ENCODE measurements around the gene SNX9.

Gene SNX9

DNA sequence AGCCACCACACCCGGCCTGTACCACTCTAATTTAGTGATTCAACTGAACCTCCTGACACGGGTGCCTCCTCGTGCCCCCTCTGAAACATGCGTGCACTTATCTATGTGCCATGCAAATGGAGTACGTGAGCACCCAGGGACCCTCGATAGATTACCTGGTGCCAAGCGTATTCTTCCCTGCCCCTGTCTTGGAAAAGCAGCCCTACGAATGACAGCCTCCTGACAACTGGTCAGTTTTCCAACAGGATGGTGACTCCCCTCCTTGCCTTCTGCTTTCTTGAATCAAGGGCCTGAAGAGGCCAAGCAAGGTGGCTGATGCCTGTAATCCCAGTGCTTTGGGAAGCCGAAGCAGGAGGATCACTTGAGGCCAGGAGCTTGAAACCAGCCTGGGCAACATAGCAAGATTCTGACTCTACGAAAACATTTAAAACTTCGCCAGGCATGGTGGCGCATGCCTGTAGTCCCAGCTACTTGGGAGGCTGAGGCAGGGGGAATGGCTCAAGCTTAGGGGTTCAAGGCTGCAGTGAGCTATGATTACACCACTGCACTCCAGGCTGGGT lies 133.2 kb downstream of the SNX9 start:
- no peaks in the 10 kb centered on the region for H3K79me2 ChIP-seq
- H2AFZ ChIP-seq = no peak overlapping the region
- no peaks in the 10 kb centered on the region for H3K27me3 ChIP-seq (ENCODE audit: control insufficient read depth, insufficient read depth, low read length)
- no peak overlapping the region for H3K4me3 ChIP-seq (ENCODE audit: low read depth, low read length)
- H3K27ac ChIP-seq = no peak overlapping the region
- H3K9me3 ChIP-seq (ENCODE audit: control insufficient read depth, low read length) = no peaks in the 10 kb centered on the region
- no peaks in the 10 kb centered on the region for H3K4me1 ChIP-seq
- TF ChIP-seq, protein P1, sequence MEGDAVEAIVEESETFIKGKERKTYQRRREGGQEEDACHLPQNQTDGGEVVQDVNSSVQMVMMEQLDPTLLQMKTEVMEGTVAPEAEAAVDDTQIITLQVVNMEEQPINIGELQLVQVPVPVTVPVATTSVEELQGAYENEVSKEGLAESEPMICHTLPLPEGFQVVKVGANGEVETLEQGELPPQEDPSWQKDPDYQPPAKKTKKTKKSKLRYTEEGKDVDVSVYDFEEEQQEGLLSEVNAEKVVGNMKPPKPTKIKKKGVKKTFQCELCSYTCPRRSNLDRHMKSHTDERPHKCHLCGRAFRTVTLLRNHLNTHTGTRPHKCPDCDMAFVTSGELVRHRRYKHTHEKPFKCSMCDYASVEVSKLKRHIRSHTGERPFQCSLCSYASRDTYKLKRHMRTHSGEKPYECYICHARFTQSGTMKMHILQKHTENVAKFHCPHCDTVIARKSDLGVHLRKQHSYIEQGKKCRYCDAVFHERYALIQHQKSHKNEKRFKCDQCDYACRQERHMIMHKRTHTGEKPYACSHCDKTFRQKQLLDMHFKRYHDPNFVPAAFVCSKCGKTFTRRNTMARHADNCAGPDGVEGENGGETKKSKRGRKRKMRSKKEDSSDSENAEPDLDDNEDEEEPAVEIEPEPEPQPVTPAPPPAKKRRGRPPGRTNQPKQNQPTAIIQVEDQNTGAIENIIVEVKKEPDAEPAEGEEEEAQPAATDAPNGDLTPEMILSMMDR (IDR thresholded peaks at IDR 0.05) = no peak
- no peaks in the 10 kb centered on the region for H3K36me3 ChIP-seq (ENCODE audit: control insufficient read depth, insufficient read depth, low read length)
- H3K9ac ChIP-seq = no peak overlapping the region
- H3K4me2 ChIP-seq (ENCODE audit: low read length) = no peak overlapping the region

DNA sequence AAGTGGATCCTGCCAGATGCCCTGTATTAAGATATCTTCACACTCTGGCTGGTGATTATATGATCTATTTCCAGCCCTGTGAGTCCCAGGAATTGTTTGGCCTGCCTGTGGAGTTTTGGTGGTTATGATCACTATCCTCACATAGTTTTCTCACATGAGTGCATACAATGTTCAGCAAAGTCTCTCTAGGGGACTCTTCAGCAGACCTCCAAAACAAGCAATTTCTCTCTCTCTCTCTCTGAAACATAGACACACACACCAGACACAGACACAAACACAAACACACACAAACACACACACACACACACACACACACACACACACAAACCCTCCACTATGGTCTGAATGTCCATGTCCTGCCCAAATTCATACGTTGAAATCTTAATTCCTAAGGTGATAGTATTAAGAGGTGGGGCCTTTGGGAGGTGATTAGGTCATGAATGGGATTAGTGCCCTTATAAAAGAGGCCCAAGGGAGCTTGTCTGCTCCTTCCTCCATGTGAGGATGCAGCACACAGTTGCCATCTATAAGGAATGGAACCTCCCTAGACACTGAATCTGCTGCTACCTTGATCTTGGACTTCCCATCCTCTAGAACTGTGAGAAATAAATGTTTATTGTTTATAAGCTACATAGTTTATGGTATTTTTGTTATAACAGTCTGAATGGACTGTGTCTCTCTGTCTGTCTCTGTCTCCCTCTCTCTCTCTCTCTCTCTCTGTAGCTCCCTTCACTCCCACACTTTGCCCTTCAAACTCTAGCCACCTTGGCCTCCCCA lies 136.6 kb downstream of the SNX9 start:
- Histone ChIP-seq H3K4me3 (ENCODE audit: low read depth, low read length) (no peak overlapping the region), H3K79me2 (no peaks in the 10 kb centered on the region), H3K27me3 (ENCODE audit: control insufficient read depth, insufficient read depth, low read length) (no peaks in the 10 kb centered on the region), H3K9me3 (ENCODE audit: control insufficient read depth, low read length) (no peaks in the 10 kb centered on the region), H2AFZ (no peak overlapping the region), H3K9ac (no peak overlapping the region), H3K4me2 (ENCODE audit: low read length) (no peak overlapping the region), H3K27ac (no peak overlapping the region), H3K36me3 (ENCODE audit: control insufficient read depth, insufficient read depth, low read length) (no peaks in the 10 kb centered on the region), H3K4me1 (no peaks in the 10 kb centered on the region)
- TF ChIP-seq, protein P1 (IDR thresholded peaks at IDR 0.05) = no peak

DNA sequence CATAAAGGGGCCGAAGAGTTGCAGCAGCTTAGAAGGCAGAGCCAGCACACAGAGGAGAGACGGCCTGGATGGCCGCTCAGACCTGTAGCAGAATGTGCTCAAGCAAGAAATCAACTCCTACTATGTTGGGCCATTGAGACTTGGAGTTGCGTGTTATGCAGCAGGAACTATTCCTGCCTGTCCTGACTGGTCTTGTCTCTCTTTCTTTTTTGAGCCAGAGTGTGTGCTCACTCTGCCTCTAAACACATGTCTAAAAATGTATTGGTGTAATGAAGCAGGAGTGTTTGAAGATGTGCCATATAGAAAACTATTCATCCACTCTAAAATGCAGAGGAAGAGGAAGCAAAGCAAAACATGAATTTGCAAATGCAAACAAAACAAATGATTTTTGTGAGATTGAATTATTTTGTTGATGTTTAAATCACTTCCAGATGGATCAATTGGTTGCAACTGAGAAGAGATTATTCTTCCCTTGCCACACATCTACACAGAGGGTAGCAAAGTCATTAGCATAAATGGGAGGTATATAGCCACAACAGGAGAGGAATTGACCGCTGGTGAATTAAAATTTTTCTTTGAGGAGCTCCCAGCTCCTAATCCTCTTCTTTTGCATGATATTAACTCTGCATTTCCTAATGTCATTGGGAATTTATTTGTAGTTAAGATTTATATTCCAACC lies 138.2 kb downstream of the SNX9 start:
- no peak overlapping the region for H3K9ac ChIP-seq
- H3K4me1 ChIP-seq = no peaks in the 10 kb centered on the region
- no peaks in the 10 kb centered on the region for H3K79me2 ChIP-seq
- TF ChIP-seq, protein P1 (IDR thresholded peaks at IDR 0.05) = no peak
- H3K9me3 ChIP-seq (ENCODE audit: control insufficient read depth, low read length) = no peaks in the 10 kb centered on the region
- no peak overlapping the region for H3K27ac ChIP-seq
- no peaks in the 10 kb centered on the region for H3K27me3 ChIP-seq (ENCODE audit: control insufficient read depth, insufficient read depth, low read length)
- H3K4me3 ChIP-seq (ENCODE audit: low read depth, low read length) = no peak overlapping the region
- H3K36me3 ChIP-seq (ENCODE audit: control insufficient read depth, insufficient read depth, low read length) = no peaks in the 10 kb centered on the region
- H3K4me2 ChIP-seq (ENCODE audit: low read length) = no peak overlapping the region
- no peak overlapping the region for H2AFZ ChIP-seq

DNA sequence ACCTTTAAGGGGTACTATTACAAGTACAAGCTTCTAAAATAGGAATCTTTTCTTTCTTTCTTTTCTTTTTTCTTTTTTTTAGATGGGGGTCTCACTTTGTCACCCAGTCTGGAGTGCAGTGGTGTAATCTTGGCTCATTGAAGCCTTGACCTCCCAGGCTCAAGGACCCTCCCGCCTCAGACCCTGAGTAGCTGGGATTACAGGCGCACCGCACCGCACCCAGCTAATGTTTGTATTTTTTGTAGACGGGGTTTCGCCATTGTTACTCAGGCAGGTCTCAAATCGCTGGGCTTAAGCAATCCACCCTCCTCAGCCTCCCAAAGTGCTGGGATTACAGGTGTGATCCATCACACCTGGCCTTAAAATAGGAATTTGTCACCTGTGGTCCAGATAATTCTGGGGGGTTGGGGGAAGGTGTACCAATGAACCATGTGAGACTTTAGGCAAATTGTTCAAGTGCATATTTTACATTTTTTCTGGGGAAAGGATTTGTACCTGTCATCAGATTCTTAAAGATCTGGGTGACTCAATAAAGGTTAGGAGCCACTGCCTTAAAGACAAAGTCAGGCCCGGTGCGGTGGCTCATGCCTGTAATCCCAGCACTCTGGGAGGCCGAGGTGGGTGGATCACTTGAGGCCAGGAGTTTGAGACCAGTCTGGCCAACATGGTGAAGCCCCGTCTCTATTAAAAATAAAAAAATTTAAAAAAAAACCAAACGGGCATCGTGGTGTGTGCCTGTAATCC lies 139.0 kb downstream of the SNX9 start:
- no peak overlapping the region for H2AFZ ChIP-seq
- H3K9me3 ChIP-seq (ENCODE audit: control insufficient read depth, low read length) = no peaks in the 10 kb centered on the region
- TF ChIP-seq, protein P1 (IDR thresholded peaks at IDR 0.05) = no peak

More for the DNA sequence above, 139.0 kb downstream of the SNX9 start:
- Histone ChIP-seq H3K4me1 (no peaks in the 10 kb centered on the region), H3K4me2 (ENCODE audit: low read length) (no peak overlapping the region), H3K9ac (no peak overlapping the region), H3K4me3 (ENCODE audit: low read depth, low read length) (no peak overlapping the region), H3K79me2 (no peaks in the 10 kb centered on the region), H3K27ac (no peak overlapping the region), H3K27me3 (ENCODE audit: control insufficient read depth, insufficient read depth, low read length) (no peaks in the 10 kb centered on the region), H3K36me3 (ENCODE audit: control insufficient read depth, insufficient read depth, low read length) (no peaks in the 10 kb centered on the region)
